SU-DHL-6 (cell line): ENCODE measurements around the gene TNFRSF1B.

ENCODE experiments used
- EZH2phosphoT487 ChIP-seq: fragments of 200-600 bp; sonication (generic), shearing (Covaris generic); conservative IDR thresholded peaks from 2 replicates; pipeline ENCODE4 v1.6.1; 2018; ENCODE audit warnings: mild to moderate bottlenecking, antibody characterized with exemption, low read length, moderate library complexity, mixed read lengths
- TF ChIP-seq, protein P1 (sequence below): fragments of 200-600 bp; sonication (generic); IDR thresholded peaks from one replicate; pipeline ENCODE4 v1.5.1; 2017; ENCODE audit warnings: antibody characterized with exemption, mild to moderate bottlenecking, low read length, moderate library complexity; ENCODE audit not compliant: insufficient read depth, poor library complexity, severe bottlenecking

DNA sequence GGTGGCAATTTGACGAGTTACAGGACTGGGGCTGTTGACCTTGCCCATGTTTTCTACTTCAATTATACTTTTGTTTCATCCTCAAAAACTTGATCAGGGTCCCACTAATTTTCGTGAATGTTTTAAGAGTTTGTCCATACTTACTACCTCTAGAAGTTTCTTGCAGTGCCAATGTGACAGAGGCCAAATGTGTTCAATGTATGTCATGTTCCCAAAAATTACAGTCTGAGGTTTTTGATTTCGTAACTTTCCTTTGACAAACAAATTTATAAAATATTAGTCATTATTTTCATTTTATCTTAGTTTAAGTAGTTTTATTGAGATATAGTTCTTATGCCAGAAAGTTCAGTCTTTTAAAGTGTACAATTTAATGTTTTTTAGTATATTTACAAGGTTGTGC is 78.3 kb downstream of the TNFRSF1B start:
- TF ChIP-seq, protein P1, sequence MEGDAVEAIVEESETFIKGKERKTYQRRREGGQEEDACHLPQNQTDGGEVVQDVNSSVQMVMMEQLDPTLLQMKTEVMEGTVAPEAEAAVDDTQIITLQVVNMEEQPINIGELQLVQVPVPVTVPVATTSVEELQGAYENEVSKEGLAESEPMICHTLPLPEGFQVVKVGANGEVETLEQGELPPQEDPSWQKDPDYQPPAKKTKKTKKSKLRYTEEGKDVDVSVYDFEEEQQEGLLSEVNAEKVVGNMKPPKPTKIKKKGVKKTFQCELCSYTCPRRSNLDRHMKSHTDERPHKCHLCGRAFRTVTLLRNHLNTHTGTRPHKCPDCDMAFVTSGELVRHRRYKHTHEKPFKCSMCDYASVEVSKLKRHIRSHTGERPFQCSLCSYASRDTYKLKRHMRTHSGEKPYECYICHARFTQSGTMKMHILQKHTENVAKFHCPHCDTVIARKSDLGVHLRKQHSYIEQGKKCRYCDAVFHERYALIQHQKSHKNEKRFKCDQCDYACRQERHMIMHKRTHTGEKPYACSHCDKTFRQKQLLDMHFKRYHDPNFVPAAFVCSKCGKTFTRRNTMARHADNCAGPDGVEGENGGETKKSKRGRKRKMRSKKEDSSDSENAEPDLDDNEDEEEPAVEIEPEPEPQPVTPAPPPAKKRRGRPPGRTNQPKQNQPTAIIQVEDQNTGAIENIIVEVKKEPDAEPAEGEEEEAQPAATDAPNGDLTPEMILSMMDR = no peak
- TF ChIP-seq EZH2phosphoT487 = no peak
